Measurements from ENCODE around the gene ATP10A. TPM values are rescaled to one million over a fixed set of nuclear protein-coding genes. Genes with fewer than 3 reads are reported as not detected.

Gene ATP10A
- total RNA-seq, 1 donor from 2014 or later, result 1.2 TPM

DNA sequence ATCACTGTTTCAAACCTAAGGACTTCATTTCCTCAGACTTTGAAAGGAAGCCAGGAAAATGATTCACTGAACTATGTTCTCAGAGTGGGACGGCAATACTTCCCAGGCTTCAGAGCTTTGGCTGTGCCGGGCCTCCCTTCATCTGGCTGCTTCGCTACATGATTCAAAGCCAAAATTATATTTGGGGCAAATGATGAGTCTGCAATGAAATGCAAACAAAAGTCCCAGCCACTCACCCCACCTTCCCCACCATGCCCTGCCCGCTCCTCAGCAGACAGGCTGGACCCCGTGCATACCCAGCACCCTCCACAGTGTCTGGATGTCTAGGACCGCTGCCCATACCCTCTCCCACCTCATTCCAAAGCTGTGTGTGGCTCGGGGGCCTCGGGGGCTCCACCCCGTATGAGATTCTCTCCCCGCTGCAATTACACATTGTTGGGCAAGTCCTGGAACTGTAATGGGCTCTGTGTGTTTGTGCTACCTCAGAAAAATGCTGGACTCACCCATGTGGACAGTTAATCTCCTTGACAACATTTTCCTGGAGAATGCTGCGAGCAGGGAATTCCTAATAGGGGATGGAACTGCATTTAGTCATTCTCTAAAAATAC lies 32.2 kb downstream of the ATP10A start:
- peak; percentile 82 for DNase-seq (ENCODE audit: low read depth)

DNA sequence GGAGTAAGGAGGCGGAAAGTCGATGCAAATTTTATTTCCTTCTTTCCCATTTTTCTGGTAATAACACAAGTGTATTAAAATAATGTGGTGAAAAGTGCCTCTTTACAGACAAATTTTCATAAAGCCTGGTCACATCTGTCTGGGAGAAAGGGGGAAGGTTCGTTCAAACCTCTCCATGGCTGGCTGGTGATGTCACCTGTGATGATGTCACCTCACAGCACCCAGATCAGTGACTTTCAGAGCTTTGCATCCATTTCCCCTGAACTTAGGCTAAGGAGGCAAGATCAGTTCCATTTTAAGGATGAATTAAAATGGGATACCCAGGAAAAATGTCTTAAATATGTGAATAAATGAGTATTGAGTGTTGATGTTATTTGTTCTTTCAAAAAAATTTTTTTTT lies 34.1 kb downstream of the ATP10A start:
- no peak for DNase-seq (ENCODE audit: low read depth)

GRCh38 chr15:25825207-25825606 lies 37.9 kb downstream of the ATP10A start:
- no peak for DNase-seq (ENCODE audit: low read depth)

DNA sequence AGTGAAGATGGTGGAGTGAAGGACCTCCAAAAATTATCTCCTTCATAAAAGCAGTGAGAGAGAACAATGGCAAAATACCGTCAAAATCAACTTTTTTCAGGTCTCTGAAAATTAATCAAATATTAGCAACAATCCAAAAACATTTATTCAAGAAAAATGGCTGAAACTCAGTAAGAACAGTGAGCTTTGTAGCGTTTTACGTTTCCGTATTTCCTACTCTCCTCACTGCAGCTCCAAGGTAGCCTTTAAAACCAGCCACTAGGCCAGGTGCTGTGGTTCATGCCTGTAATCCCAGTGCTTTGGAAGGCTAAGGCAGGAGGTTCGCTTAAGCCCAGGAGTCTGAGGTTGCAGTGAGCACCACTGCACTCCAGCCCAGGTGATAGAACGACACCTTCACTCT lies 38.5 kb downstream of the ATP10A start:
- DNase-seq (ENCODE audit: low read depth), result no peak

DNA sequence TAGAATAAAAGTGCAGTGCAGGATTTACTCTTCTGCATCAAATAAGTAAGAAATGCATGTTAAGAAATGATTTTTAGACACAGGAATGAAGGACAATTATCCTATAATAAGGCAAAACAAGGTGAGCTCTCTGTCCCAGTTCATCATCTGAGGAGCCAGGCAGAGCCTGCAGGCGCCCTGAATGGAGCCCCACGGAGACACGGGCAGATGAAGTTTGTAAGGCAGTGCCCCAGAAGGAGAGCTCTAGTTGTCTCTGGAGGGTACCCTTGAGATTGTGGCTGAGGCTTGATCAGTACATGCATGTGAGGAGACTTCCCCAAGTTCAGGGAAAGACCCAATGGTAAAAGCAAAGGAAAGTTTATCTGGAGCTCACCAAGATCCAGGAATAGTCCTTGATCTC lies 50.3 kb downstream of the ATP10A start:
- DNase-seq (ENCODE audit: low read depth), result no peak

GRCh38 chr15:25812073-25812472 lies 51.1 kb downstream of the ATP10A start:
- no peak for DNase-seq (ENCODE audit: low read depth)

DNA sequence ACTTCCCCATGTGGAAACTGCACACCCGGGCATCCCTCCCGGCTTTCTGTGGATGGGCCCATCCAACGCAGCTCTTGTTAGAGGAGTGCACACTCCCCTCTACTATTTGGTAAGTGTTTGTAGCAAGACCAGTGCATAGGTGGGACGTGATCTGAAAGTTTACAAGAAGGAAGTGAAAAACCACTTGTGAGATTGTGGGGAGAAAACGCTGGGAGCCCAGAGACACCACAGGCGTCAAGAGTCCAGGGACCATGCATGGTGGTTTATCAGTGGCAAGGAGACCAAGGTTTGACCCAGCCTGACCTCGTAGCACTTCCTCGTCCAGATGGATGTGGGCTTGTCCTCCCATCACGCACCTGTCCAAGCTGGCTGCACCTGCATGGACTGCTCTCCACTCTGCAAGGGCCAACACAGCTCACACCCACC lies 51.6 kb downstream of the ATP10A start:
- DNase-seq (ENCODE audit: low read depth), result no peak

GRCh38 chr15:25810631-25811091 lies 52.5 kb downstream of the ATP10A start:
- DNase-seq (ENCODE audit: low read depth), result no peak

DNA sequence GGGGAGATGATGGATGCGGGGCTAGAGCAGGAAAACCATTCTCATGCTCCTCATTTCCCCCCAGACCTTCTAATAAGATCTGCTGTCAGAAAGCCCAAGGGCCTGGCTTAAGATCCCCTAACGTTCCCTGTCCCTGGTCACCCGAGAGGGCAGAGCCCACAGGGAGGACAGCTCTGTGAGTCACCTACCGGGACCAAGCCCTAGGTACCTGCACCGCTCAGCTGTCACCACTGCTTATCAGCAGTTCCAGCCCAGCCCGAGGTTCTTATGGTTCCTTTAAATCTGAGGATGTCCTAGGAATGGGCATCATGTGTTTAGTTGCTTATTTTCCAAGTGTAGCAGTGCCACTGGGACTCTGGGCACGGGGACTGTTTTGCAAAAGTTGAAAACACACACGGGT lies 53.0 kb downstream of the ATP10A start:
- no peak for DNase-seq (ENCODE audit: low read depth)

GRCh38 chr15:25807063-25807462 lies 56.1 kb downstream of the ATP10A start:
- no peak for DNase-seq (ENCODE audit: low read depth)

DNA sequence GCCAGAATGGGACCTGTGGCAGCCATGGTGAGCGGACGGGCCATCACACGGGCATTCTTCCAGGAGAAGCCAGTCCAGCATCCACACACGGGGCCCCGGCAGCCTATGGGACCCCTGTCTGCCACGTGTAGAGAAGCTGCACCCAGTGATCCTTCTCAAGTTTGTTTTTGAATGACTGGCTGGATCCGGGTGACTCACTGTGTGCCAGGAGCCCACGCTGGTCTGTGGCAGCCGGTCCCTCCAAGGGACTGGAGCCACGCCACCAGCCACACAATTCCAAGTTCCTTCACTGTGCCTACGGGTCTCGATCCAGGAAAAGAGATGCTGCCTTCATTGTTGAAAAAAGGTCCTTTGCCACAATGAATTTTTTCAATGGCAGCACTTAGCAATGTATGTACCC lies 58.1 kb downstream of the ATP10A start:
- peak; percentile 63 for DNase-seq (ENCODE audit: low read depth)

DNA sequence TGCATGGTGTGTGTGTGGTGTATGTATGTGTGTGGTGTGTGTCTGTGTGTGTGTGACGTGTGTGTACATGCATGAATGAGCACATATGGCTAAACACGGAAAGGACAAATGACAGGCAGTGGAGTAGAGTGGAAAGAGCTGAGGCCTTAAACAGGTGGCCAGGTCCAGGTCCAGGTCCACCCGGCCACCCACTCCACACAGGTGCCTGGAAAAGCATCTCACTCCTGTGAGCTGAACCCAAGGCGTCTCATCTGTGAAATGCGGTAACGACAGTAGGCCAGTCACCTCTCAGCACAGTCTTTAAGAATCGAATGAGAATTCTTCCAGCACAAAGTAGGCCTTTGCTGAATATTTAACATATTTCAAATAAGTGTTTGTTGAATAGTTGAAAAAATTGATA lies 58.7 kb downstream of the ATP10A start:
- no peak for DNase-seq (ENCODE audit: low read depth)

DNA sequence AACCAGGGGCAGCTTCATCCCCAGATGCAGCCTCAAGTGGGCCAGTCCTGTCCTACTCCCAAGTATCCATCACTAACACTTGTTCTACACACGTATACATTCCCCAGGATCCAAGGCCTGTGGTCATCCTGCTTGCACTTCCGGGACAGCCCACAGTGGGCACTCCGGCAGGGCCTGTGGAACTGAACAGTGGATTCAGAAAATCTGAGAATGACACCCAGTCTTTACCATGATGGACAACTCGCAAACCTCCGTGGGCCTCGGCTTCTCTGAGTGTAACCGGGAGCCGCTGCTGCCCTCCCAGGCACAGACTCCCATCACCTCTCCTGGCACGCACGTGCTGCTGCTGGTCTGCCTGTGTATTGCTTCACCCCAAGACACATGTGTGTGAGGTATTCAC lies 59.6 kb downstream of the ATP10A start:
- no peak for DNase-seq (ENCODE audit: low read depth)

GRCh38 chr15:25803036-25803435 lies 60.1 kb downstream of the ATP10A start:
- DNase-seq (ENCODE audit: low read depth), result no peak

DNA sequence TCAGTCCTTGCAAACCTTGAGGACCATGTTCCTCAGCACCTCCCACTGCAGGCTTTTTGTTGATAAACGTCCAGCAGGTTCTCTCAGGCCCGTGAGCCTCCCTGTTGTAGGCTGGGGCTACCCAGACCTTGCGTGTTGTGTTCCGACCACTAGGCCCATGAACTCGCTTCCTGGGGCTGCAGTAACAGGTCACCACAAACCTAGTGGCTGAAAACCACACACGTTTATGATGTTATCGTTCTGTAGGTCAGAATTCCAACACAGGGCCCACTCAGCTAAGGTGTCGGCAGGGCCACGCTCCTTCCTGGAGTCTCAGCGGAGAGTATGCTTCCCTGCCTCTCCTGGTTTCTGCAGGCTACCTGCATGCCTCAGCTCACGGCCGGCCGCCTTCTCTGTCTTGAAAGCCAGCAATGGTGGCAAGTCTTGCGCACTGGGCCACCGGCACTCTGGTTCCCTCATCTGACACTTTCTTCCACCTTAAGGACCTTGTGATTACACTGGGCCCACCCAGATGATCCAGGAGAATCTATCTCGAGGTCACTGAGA lies 60.8 kb downstream of the ATP10A start:
- DNase-seq (ENCODE audit: low read depth), result no peak

DNA sequence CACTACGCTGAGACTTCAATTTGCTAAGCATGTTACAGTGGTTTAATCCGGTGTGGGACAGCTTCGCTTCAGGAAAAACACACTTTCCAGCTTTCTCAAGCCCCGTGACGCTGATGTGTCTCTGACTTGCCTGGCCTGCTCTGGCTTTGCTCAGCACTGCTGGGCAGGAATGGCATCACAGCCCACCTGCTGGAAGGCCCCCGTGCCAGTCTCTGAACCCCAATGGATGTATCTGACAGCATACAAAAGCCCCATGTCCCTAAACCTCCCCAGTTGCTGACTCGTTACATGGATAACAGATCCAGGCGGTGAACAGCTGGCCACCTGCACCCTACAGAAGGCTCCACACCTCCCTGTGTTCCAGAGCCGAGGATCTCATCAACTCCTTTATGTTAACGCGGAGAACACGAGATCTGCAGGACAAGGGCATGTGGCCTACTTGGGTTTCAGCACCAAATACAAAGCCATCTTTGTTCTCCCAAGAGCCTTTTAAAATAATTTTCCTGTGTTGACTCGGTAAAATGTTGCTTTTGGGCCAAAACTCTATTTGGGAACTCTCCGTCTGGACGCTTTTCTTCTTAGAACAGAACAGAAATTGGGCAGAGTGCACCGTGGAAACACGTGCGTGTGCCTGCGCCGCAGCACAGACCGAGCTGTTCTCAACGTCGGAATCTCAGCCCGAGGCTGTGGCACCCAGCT lies 61.4 kb downstream of the ATP10A start:
- DNase-seq (ENCODE audit: low read depth), result no peak

- no peak for DNase-seq (ENCODE audit: low read depth)
Observed at GRCh38 chr15:25800761-25801515, 62.2 kb downstream of the ATP10A start.

DNA sequence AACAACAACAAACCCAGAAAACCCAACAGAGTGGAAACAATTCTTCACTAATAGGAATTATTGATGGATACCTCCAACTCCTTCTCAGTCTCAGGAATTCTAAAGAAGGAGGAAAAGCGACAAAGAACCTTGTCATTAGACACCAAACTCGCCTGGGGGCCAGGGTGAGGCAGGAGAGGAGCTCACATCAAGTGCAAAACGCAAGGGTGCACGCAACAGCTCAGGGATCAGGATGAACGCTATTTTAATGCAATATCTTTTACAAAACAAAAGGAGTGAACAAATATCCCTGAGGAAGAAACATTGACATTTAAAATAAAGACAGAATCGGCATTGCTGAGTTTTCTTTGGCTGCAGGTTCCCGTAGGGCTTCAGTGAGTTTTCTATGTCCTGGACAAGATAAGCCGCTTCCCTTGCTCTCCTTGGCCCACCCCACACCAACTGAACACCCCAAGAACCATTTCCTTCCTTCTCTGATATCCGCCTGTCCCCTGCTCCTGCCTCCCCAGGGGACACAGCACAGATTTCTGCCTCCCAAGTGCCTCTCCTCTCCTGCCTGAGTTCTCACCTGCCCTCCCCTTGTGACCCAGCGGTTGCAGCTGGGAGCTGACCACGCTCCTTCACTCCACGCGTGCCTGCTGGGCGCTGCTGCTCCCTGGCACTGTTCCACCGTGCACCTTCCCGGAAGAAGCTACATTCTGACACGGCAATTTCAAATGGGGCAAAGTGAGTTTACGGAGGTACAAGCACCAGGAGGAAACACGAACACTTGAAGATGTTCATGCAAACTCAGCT lies 63.0 kb downstream of the ATP10A start:
- no peak for DNase-seq (ENCODE audit: low read depth)

- no peak for DNase-seq (ENCODE audit: low read depth)
Observed at GRCh38 chr15:25797936-25798901, 64.9 kb downstream of the ATP10A start.

DNA sequence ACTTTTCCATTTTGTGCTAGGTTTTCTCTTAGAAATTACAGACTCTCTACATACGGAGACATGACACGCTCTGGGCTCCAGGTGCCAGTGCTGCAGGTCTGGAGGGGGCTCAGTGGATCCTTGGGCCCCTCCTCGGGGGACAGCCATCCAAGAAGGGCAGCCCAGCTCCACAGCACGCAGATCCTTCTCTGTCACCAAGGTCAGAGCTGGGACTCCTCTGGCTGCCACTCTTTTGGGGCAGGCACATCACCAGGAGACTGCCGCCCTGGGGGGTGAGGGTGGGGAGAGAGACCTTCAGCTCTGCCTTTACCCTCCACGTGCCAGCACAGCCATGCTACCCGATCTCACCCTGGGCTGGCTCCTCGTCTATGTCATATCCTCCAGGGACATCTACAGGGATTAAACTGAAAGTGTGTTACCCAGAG lies 65.6 kb downstream of the ATP10A start:
- peak; percentile 45 for DNase-seq (ENCODE audit: low read depth)

Measured in myocyte (in vitro differentiated cells).